Measurements from ENCODE around the gene TBC1D7.

DNA sequence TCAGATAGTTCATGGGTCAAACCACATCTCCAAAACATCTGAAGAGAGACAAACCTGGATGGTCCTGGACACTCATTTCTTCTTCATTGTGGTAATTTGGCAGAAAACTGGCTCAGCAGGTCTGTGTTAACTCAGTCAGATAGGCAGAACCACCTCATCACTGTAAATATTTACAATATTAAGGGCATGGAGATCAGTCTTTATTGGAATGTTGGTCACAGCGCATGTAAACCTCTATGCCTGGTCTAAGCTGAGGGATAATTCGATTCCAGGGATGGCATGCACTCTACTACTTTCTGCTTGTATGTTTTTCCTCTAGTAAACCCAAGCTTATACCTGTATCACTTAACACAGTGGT lies 4.0 kb upstream of the TBC1D7 start:
- no peak for TF ChIP-seq FOSL2 (IDR thresholded peaks at IDR 0.05; ENCODE audit: borderline replicate concordance, low read depth)
- TF ChIP-seq, protein P1, sequence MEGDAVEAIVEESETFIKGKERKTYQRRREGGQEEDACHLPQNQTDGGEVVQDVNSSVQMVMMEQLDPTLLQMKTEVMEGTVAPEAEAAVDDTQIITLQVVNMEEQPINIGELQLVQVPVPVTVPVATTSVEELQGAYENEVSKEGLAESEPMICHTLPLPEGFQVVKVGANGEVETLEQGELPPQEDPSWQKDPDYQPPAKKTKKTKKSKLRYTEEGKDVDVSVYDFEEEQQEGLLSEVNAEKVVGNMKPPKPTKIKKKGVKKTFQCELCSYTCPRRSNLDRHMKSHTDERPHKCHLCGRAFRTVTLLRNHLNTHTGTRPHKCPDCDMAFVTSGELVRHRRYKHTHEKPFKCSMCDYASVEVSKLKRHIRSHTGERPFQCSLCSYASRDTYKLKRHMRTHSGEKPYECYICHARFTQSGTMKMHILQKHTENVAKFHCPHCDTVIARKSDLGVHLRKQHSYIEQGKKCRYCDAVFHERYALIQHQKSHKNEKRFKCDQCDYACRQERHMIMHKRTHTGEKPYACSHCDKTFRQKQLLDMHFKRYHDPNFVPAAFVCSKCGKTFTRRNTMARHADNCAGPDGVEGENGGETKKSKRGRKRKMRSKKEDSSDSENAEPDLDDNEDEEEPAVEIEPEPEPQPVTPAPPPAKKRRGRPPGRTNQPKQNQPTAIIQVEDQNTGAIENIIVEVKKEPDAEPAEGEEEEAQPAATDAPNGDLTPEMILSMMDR (IDR thresholded peaks at IDR 0.05) = no peak
- no peak for TF ChIP-seq FOXM1 (IDR thresholded peaks at IDR 0.05; ENCODE audit: low read depth)
- no peak for TF ChIP-seq RAD21 (IDR thresholded peaks at IDR 0.05; ENCODE audit: low read length)
- TF ChIP-seq, protein P2, sequence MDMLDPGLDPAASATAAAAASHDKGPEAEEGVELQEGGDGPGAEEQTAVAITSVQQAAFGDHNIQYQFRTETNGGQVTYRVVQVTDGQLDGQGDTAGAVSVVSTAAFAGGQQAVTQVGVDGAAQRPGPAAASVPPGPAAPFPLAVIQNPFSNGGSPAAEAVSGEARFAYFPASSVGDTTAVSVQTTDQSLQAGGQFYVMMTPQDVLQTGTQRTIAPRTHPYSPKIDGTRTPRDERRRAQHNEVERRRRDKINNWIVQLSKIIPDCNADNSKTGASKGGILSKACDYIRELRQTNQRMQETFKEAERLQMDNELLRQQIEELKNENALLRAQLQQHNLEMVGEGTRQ (IDR thresholded peaks at IDR 0.05; ENCODE audit: borderline replicate concordance, low read depth, low read length) = no peak
- TF ChIP-seq ELF1 (IDR thresholded peaks at IDR 0.05) = no peak
- no peak for TF ChIP-seq RCOR1 (IDR thresholded peaks at IDR 0.05; ENCODE audit: low read length)

All from SK-N-SH (cell line).